ENCODE results near the gene GADD45A.

DNA sequence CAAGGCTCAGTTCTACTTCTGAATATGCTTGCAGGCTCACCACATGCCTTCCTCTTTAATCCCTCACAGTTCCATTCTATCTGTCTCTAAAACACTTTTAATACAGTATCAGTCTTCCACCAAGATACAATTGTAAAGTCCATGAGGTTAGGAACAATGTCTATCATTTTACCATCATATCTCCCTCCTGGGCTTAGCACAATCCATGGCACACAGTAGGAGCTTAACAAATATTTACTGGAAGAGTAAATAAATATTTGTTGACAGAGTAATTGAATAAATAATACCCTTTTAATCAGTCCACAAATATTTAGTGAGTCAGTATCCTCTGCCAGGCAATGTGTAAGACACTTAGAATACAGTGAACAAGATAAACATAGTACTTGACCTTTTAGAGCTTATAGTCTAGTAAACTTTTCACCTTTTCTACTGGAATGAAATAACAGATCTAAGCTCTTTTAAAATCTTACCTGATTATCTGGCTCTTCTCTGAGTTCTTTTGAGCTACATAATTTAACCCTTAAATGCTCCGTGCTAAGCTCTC lies 12.7 kb upstream of the GADD45A start:
- TF ChIP-seq CTCF (IDR thresholded peaks at IDR 0.05 in 8 of 11, conservative IDR thresholded peaks at IDR 0.05 in 3 of 11) = no peak
- no peak for TF ChIP-seq POLR2AphosphoS5 (IDR thresholded peaks at IDR 0.05)

Data from spleen (tissue), 7 donors.